ENCODE measurements around the gene SDF4. TPM values are rescaled to one million over a fixed set of nuclear protein-coding genes. Genes with fewer than 3 reads are reported as not detected.
"Not testable (repeated sequence)": the region's sequence is repeated elsewhere in the genome, so short reads cannot be mapped to it uniquely, and the experiment has no call there.

SDF4 gene
- total RNA-seq, 3 donors from 2014 or later (not counting 1 experiment from before 2014, with no cell fraction given) = 176 to 211 (median 184) TPM

DNA sequence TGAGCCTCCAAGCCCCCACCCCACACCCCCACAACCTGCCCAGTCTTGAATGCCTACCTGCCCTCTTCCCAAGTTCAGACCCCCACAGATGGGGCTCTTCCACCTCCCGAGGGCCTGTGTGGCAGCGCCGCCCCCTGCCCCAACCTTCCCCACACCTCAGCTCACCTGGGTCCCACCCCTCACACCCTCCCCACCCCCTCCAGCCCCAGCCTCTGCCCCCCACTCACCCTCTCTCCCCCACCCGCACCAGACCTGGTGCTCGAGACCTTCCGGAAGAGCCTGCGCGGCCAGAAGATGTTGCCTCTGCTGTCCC is 34.7 kb downstream of the SDF4 start:
- 94% methylated on average over 8 of the region's 8 CpGs for WGBS (ENCODE audit: insufficient coverage)
- intact Hi-C loops (cut with micrococcal nuclease) = no loop called here
- TF ChIP-seq, protein P1, sequence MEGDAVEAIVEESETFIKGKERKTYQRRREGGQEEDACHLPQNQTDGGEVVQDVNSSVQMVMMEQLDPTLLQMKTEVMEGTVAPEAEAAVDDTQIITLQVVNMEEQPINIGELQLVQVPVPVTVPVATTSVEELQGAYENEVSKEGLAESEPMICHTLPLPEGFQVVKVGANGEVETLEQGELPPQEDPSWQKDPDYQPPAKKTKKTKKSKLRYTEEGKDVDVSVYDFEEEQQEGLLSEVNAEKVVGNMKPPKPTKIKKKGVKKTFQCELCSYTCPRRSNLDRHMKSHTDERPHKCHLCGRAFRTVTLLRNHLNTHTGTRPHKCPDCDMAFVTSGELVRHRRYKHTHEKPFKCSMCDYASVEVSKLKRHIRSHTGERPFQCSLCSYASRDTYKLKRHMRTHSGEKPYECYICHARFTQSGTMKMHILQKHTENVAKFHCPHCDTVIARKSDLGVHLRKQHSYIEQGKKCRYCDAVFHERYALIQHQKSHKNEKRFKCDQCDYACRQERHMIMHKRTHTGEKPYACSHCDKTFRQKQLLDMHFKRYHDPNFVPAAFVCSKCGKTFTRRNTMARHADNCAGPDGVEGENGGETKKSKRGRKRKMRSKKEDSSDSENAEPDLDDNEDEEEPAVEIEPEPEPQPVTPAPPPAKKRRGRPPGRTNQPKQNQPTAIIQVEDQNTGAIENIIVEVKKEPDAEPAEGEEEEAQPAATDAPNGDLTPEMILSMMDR (IDR thresholded peaks at IDR 0.05) = no peak

DNA sequence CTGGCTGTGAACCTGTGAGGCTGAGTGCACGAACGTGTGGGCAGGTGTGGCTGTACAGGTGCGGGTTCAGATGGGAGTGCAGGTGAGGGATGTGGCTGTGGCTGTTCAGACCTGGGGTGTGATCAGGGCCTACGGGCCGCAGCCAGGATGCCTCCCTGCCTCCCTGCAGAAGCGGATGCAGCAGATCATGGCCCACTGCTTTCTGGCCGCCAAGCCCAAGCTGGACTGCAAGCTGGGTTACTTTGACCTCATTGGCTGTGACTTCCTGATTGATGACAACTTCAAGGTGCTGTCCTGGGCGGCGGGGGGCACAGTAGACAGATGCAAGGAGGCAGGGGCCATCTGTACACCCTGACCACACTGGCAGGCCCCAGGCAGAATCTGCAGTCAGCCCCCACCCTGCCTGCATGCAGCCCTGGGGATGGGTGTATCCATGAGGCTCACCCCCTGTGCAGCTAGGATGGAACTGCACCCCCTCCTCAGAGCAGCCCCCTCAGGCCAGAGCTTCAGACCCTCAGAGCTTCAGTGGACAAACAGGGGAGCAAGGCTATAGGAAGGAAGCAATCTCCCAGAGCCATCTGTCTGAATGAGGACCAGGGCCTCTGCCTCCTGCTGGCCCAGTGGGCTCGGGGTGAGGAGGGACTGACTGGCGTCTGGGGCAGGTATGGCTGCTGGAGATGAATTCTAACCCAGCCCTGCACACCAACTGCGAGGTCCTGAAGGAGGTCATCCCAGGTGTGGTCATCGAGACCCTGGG is 35.2 kb downstream of the SDF4 start:
- intact Hi-C loops (cut with micrococcal nuclease) = no loop called here
- Histone ChIP-seq H3K36me3 (ENCODE audit: control insufficient read depth, insufficient read depth, low read length) (no peaks in the 10 kb centered on the region), H3K27ac (ENCODE audit: low read length) (no peak overlapping the region), H3K27me3 (ENCODE audit: control insufficient read depth, insufficient read depth, low read length) (no peaks in the 10 kb centered on the region), H3K4me1 (ENCODE audit: control insufficient read depth, insufficient read depth, low read length) (peaks cover 18% of the 10 kb centered on the region), H3K9me3 (ENCODE audit: control insufficient read depth, insufficient read depth, low read length) (no peaks in the 10 kb centered on the region), H3K4me3 (ENCODE audit: low read length) (no peak overlapping the region)
- ATAC-seq = no peak
- 84% methylated on average over 13 of the region's 13 CpGs for WGBS (ENCODE audit: insufficient coverage)
- TF ChIP-seq, protein P1 (IDR thresholded peaks at IDR 0.05) = no peak
- no peak overlapping the region for H3K4me3 Mint-ChIP-seq
- H3K4me1 Mint-ChIP-seq = peaks cover 6 to 15% of the 10 kb centered on the region in 2 donors
- peak overlapping the region; percentile 27 to 51 for H3K27ac Mint-ChIP-seq
- peaks cover 0 to 7% of the 10 kb centered on the region in 2 donors for H3K9me3 Mint-ChIP-seq
- DNase-seq = peak in 1 of 2 donors; percentile 15
- no peaks in the 10 kb centered on the region for H3K27me3 Mint-ChIP-seq (ENCODE audit: low read depth in 2 of 2)
- H3K36me3 Mint-ChIP-seq = no peaks in the 10 kb centered on the region

More for the DNA sequence above, 34.7 kb downstream of the SDF4 start:
- Mint-ChIP-seq H3K4me1 (peaks cover 6 to 15% of the 10 kb centered on the region in 2 donors), H3K4me3 (no peak overlapping the region), H3K27me3 (ENCODE audit: low read depth in 2 of 2) (no peaks in the 10 kb centered on the region), H3K36me3 (no peaks in the 10 kb centered on the region), H3K9me3 (peaks cover 0 to 7% of the 10 kb centered on the region in 2 donors), H3K27ac (peak overlapping the region; percentile 27 to 51)
- H3K27me3 ChIP-seq (ENCODE audit: control insufficient read depth, insufficient read depth, low read length) = no peaks in the 10 kb centered on the region
- H3K4me1 ChIP-seq (ENCODE audit: control insufficient read depth, insufficient read depth, low read length) = peaks cover 19% of the 10 kb centered on the region
- no peaks in the 10 kb centered on the region for H3K36me3 ChIP-seq (ENCODE audit: control insufficient read depth, insufficient read depth, low read length)
- H3K4me3 ChIP-seq (ENCODE audit: low read length) = no peak overlapping the region
- no peaks in the 10 kb centered on the region for H3K9me3 ChIP-seq (ENCODE audit: control insufficient read depth, insufficient read depth, low read length)
- ATAC-seq (no peak), DNase-seq (no peak)
- H3K27ac ChIP-seq (ENCODE audit: low read length) = no peak overlapping the region

DNA sequence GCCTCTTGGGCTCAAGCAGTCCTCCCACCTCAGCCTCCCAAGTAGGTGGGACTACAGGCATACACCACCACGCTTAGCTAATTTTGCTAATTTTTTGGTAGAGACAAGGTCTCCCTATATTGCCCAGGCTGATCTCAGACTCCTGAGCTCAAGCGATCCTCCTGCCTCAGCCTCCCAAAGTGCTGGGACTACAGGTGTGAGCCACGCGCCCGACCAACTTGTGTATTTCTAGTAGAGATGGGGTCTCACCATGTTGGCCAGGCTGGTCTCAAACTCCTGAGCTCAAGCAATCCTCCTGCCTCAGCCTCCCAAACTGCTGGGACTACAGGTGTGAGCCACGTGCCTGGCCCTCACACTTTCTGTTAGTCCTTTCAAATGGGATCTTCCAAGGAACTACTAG is 36.1 kb downstream of the SDF4 start:
- Mint-ChIP-seq H3K4me1 (peaks cover 5 to 14% of the 10 kb centered on the region in 2 donors), H3K27ac (peak overlapping the region in 1 of 2 donors; percentile 27)
- H3K36me3 Mint-ChIP-seq; H3K4me3 Mint-ChIP-seq; intact Hi-C loops (cut with micrococcal nuclease); DNase-seq; H3K9me3 ChIP-seq (ENCODE audit: control insufficient read depth, insufficient read depth, low read length); H3K27me3 ChIP-seq (ENCODE audit: control insufficient read depth, insufficient read depth, low read length); H3K36me3 ChIP-seq (ENCODE audit: control insufficient read depth, insufficient read depth, low read length); H3K27ac ChIP-seq (ENCODE audit: low read length); H3K27me3 Mint-ChIP-seq (ENCODE audit: low read depth in 2 of 2); ATAC-seq; H3K4me3 ChIP-seq (ENCODE audit: low read length); H3K9me3 Mint-ChIP-seq: not testable (repeated sequence)
- WGBS (ENCODE audit: insufficient coverage) = 85% methylated on average over 6 of the region's 6 CpGs
- H3K4me1 ChIP-seq (ENCODE audit: control insufficient read depth, insufficient read depth, low read length) = peaks cover 14% of the 10 kb centered on the region

DNA sequence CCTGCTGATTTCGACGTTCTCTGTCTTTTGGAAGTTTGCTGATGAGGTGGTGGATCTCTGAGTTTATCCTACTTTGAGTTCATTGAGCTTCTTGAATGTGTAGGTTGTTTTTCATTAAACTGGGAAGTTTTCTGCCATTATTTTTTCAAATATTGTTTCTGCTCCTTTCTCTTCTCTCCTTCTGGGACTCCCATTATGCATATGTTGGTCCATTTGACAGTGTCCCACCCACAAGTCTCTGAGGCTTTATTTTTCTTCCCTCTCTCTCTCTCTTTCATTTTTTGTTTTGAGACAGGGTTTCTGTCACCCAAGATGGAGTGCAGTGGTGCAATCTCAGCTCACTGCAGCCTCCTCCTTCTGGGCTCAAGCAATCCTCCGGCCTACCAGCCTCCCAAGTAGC is 37.1 kb downstream of the SDF4 start:
- H3K27ac Mint-ChIP-seq = peak overlapping the region in 1 of 2 donors; percentile 27
- TF ChIP-seq, protein P1 (IDR thresholded peaks at IDR 0.05) = no peak
- H3K4me3 Mint-ChIP-seq = no peak overlapping the region
- H3K9me3 ChIP-seq (ENCODE audit: control insufficient read depth, insufficient read depth, low read length) = no peaks in the 10 kb centered on the region
- peaks cover 0 to 7% of the 10 kb centered on the region in 2 donors for H3K9me3 Mint-ChIP-seq
- no peak overlapping the region for H3K4me3 ChIP-seq (ENCODE audit: low read length)
- H3K4me1 ChIP-seq (ENCODE audit: control insufficient read depth, insufficient read depth, low read length) = peaks cover 4% of the 10 kb centered on the region
- H3K27me3 Mint-ChIP-seq (ENCODE audit: low read depth in 2 of 2) = no peaks in the 10 kb centered on the region
- no peaks in the 10 kb centered on the region for H3K27me3 ChIP-seq (ENCODE audit: control insufficient read depth, insufficient read depth, low read length)
- no peaks in the 10 kb centered on the region for H3K36me3 Mint-ChIP-seq
- peaks cover 0 to 4% of the 10 kb centered on the region in 2 donors for H3K4me1 Mint-ChIP-seq
- DNase-seq (no peak), ATAC-seq (no peak)
- 89% methylated on average over 3 of the region's 3 CpGs for WGBS (ENCODE audit: insufficient coverage)
- intact Hi-C loops (cut with micrococcal nuclease) = no loop called here
- H3K27ac ChIP-seq (ENCODE audit: low read length) = no peak overlapping the region
- no peaks in the 10 kb centered on the region for H3K36me3 ChIP-seq (ENCODE audit: control insufficient read depth, insufficient read depth, low read length)

Measured in natural killer cell (primary cell).